Activated T-helper 1 cell treated with anti-CD3 and anti-CD28 coated beads, Interleukin-12 subunit alpha, Interleukin-12 subunit beta, Interleukin-2, Interleukin-4 antibody, amounts not matched to agents 30 ng/mL and 10 ng/mL and 1 ng/mL, durations not matched to agents 14 hours and 24 hours and 36 hours (primary cell): Measurements from ENCODE around the gene GPER1. TPM values are rescaled to one million over a fixed set of nuclear protein-coding genes. Genes with fewer than 3 reads are reported as not detected.
"Not testable (repeated sequence)": the region's sequence is repeated elsewhere in the genome, so short reads cannot be mapped to it uniquely, and the experiment has no call there.

ENCODE experiments used
- DNase-seq: peaks from one replicate; pipeline ENCODE4 v3.0.0; 2021; ENCODE audit warnings: low spot score
- H3K27ac Mint-ChIP-seq: one replicate; pipeline ENCODE4 v1.8.0; 2021; ENCODE audit warnings: mild to moderate bottlenecking, mixed read lengths
- H3K27me3 Mint-ChIP-seq: one replicate; pipeline ENCODE4 v1.8.0; 2022; ENCODE audit warnings: mild to moderate bottlenecking, moderate library complexity, mixed read lengths; ENCODE audit not compliant: insufficient read depth
- H3K36me3 Mint-ChIP-seq: one replicate; pipeline ENCODE4 v1.8.0; 2021; ENCODE audit warnings: low read depth, mixed read lengths
- H3K4me1 Mint-ChIP-seq: one replicate; pipeline ENCODE4 v1.8.0; 2021; ENCODE audit warnings: low read depth, mixed read lengths
- H3K4me3 Mint-ChIP-seq: one replicate; pipeline ENCODE4 v1.8.0; 2021; ENCODE audit warnings: mild to moderate bottlenecking, moderate library complexity, mixed read lengths
- H3K9me3 Mint-ChIP-seq: one replicate; pipeline ENCODE4 v1.8.0; 2021; ENCODE audit warnings: mixed read lengths
- intact Hi-C: fragments of 100-400 bp; cut with micrococcal nuclease; formaldehyde crosslinking; loops from one replicate; pipeline ENCODE4 v1.15.1; 2024
- total RNA-seq: library from RNA; stranded (reverse); gene quantifications from 2 replicates; pipeline ENCODE4 v1.2.3, GENCODE V29; 2022

Gene GPER1
- not detected in 2 replicates for total RNA-seq

- Mint-ChIP-seq H3K36me3 (no peaks in the 10 kb centered on the region), H3K27ac (no peak within 1 kb of the TSS), H3K4me3 (peak within 1 kb of the TSS; percentile 63), H3K9me3 (no peaks in the 10 kb centered on the region), H3K4me1 (peaks cover 9% of the 10 kb centered on the region), H3K27me3 (peaks cover 2% of the 10 kb centered on the region)
- intact Hi-C loops, result loop anchor here (1.0 to 2.0 kb wide), 2 partner anchors 49 to 89 kb away; no protein-coding TSS in a partner anchor
- no peak for DNase-seq
These were observed at the start of gene GPER1 for GRCh38 chr7:1087952-1088920. GPER1 (plus strand) TSS chr7:1088113; CDS start chr7:1091729, 3,616 bp downstream.

- H3K9me3 Mint-ChIP-seq, H3K36me3 Mint-ChIP-seq, H3K4me3 Mint-ChIP-seq, H3K27me3 Mint-ChIP-seq, H3K27ac Mint-ChIP-seq, DNase-seq: not testable (repeated sequence)
- peaks cover 25% of the 10 kb centered on the region for H3K4me1 Mint-ChIP-seq
- intact Hi-C loops, result loop anchor here (5.0 kb wide), 1 partner anchor 118 kb away; no protein-coding TSS in a partner anchor
These were observed 47.7 kb upstream of the GPER1 start for GRCh38 chr7:1040233-1040632.

- Mint-ChIP-seq H3K27ac (no peak overlapping the region), H3K9me3 (no peaks in the 10 kb centered on the region), H3K4me3 (no peak overlapping the region), H3K4me1 (peaks cover 30% of the 10 kb centered on the region), H3K27me3 (peaks cover under 1% of the 10 kb centered on the region), H3K36me3 (no peaks in the 10 kb centered on the region)
- intact Hi-C loops, result loop anchor here (5.0 kb wide), 1 partner anchor 118 kb away; no protein-coding TSS in a partner anchor
- DNase-seq, result no peak
These were observed 47.1 kb upstream of the GPER1 start for GRCh38 chr7:1040790-1041189.

- peaks cover 1% of the 10 kb centered on the region for H3K27me3 Mint-ChIP-seq
- no peaks in the 10 kb centered on the region for H3K9me3 Mint-ChIP-seq
- no peak overlapping the region for H3K27ac Mint-ChIP-seq
- peaks cover 40% of the 10 kb centered on the region for H3K4me1 Mint-ChIP-seq
- intact Hi-C loops, result loop anchor here (5.0 kb wide), 1 partner anchor 120 kb away; no protein-coding TSS in a partner anchor
- DNase-seq, result no peak
- H3K4me3 Mint-ChIP-seq, result no peak overlapping the region
- peaks cover 1% of the 10 kb centered on the region for H3K36me3 Mint-ChIP-seq
These were observed 46.1 kb upstream of the GPER1 start for GRCh38 chr7:1041551-1042491.

DNA sequence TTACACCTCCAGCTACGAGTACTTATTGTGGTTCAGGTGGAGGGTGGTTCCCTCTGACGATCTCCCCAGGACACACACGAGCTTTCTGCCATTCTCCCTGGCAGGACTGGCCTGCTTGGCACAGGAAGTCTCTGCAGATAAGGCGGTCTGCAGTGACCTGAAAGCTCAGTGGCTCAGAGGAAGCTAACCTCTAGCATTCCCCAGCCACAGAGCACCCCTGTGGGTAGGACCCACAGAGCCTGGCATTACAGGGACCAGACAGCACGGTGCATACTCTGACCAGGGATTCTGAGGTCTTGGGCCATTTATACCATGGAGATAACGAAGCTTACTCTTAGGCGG lies 45.5 kb upstream of the GPER1 start:
- H3K27ac Mint-ChIP-seq, result no peak overlapping the region
- peaks cover 1% of the 10 kb centered on the region for H3K27me3 Mint-ChIP-seq
- no peak for DNase-seq
- no peaks in the 10 kb centered on the region for H3K9me3 Mint-ChIP-seq
- H3K4me1 Mint-ChIP-seq, result peaks cover 46% of the 10 kb centered on the region
- H3K36me3 Mint-ChIP-seq, result peaks cover 1% of the 10 kb centered on the region
- intact Hi-C loops, result loop anchor here (5.0 kb wide), 1 partner anchor 120 kb away; no protein-coding TSS in a partner anchor
- H3K4me3 Mint-ChIP-seq, result no peak overlapping the region

GRCh38 chr7:1043552-1044188 lies 44.2 kb upstream of the GPER1 start:
- Mint-ChIP-seq H3K4me3 (peak overlapping the region; percentile 77), H3K27ac (peak overlapping the region; percentile 48), H3K4me1 (peaks cover 59% of the 10 kb centered on the region), H3K36me3 (peaks cover 1% of the 10 kb centered on the region), H3K27me3 (peaks cover 1% of the 10 kb centered on the region), H3K9me3 (no peaks in the 10 kb centered on the region)
- no peak for DNase-seq
- intact Hi-C loops, result loop anchor here (1.0 to 5.0 kb wide), 10 partner anchors 15 to 527 kb away; partner anchors contain the start of genes COX19, GET4, PSMG3 and ZFAND2A

- DNase-seq, result peak; percentile 85
- Mint-ChIP-seq H3K4me1 (peaks cover 66% of the 10 kb centered on the region), H3K27me3 (peaks cover 1% of the 10 kb centered on the region), H3K4me3 (peak within 1 kb of the TSS; percentile 83), H3K36me3 (peaks cover 1% of the 10 kb centered on the region), H3K27ac (peak within 1 kb of the TSS; percentile 48), H3K9me3 (no peaks in the 10 kb centered on the region)
- intact Hi-C loops, result loop anchor here (1.0 to 5.0 kb wide), 10 partner anchors 16 to 526 kb away; partner anchors contain the start of genes COX19, GET4, PSMG3 and ZFAND2A
These were observed 43.5 kb upstream of the GPER1 start, which contains the start of gene GPR146 for GRCh38 chr7:1044189-1045068. GPR146 (plus strand) TSS chr7:1044546; CDS start chr7:1057516, 12,970 bp downstream.

- peaks cover 1% of the 10 kb centered on the region for H3K36me3 Mint-ChIP-seq
- H3K4me1 Mint-ChIP-seq, result peaks cover 69% of the 10 kb centered on the region
- H3K27me3 Mint-ChIP-seq, result peaks cover 1% of the 10 kb centered on the region
- intact Hi-C loops, result loop anchor here (2.0 kb wide), 1 partner anchor 525 kb away; the partner anchor contains the start of gene PSMG3
- peak overlapping the region; percentile 83 for H3K4me3 Mint-ChIP-seq
- DNase-seq, result no peak
- H3K27ac Mint-ChIP-seq, result peak overlapping the region; percentile 5
- H3K9me3 Mint-ChIP-seq, result no peaks in the 10 kb centered on the region
These were observed 42.5 kb upstream of the GPER1 start for GRCh38 chr7:1045069-1046063.

DNA sequence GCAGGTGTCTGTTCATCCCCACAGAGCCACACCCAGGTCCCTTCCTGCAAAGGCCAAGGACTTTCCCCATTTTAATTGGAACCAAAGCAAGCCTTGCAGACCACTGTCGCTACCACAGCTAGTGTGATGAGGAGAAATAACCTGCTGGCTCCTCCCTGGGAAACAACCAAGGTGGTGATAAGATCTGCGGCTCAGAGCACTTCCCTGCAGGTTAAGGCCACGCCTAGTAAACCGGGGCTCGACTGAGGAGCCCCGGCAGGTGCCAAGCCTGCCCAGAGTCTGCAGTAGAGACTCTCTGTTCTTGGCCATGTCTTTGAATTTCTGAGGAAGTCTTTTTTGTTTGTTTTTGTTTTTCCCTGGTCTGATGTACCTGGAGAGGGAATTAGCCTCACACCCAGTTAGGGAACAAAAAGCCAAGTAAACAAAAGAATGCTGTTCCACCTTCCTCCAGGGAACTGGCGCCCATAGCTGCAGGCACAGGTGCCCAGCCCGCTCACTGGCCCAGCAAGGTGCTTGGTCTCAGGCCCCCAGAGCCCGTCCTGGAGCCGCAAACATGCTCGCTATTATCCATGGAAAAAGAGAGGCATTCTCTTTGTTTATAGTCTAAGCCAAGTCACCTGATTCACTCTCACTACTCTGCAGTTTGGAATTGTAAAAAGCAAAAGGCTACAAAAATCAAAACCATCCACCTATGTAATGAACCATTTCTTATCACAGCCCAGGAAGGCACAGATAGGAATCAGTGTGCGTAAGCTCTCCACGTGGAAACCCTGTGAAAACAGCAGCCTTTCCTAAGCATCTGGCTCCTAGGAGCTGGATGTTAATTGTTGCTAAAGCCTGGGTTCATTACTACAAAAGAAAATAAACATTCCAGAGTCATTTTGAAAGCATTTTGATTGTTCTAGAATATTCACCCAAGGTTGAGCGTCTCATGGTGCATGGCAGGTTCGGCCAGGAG lies 40.9 kb upstream of the GPER1 start:
- H3K4me3 Mint-ChIP-seq, result peak overlapping the region; percentile 83
- no peaks in the 10 kb centered on the region for H3K9me3 Mint-ChIP-seq
- peaks cover 67% of the 10 kb centered on the region for H3K4me1 Mint-ChIP-seq
- H3K27me3 Mint-ChIP-seq, result peaks cover 1% of the 10 kb centered on the region
- peak; percentile 30 for DNase-seq
- intact Hi-C loops, result no loop called here
- H3K27ac Mint-ChIP-seq, result peak overlapping the region; percentile 2
- peaks cover 1% of the 10 kb centered on the region for H3K36me3 Mint-ChIP-seq
